GM18868 (cell line): ENCODE measurements around the gene PLXNA4.

Experiments used
- ATAC-seq: cut with Tn5 transposase; IDR thresholded peaks from one replicate; pipeline ENCODE4 v1.9.1; 2021; ENCODE audit warnings: mild to moderate bottlenecking, moderate library complexity; ENCODE audit not compliant: unreplicated experiment

The PLXNA4 gene

GRCh38 chr7:132446666-132447278, 129.5 kb downstream of the PLXNA4 start:
- no peak for ATAC-seq

GRCh38 chr7:132446260-132446659, 130.0 kb downstream of the PLXNA4 start:
- ATAC-seq, result no peak

- no peak for ATAC-seq
Measured at GRCh38 chr7:132443761-132444520, 132.3 kb downstream of the PLXNA4 start.

GRCh38 chr7:132441935-132442334, 134.3 kb downstream of the PLXNA4 start:
- ATAC-seq, result no peak

GRCh38 chr7:132440151-132440550, 136.1 kb downstream of the PLXNA4 start:
- ATAC-seq, result no peak

GRCh38 chr7:132438926-132439325, 137.3 kb downstream of the PLXNA4 start:
- no peak for ATAC-seq

GRCh38 chr7:132437730-132438129, 138.5 kb downstream of the PLXNA4 start:
- ATAC-seq, result no peak

- ATAC-seq, result no peak
Measured at GRCh38 chr7:132436121-132436520, 140.1 kb downstream of the PLXNA4 start.

GRCh38 chr7:132435016-132435990, 141.0 kb downstream of the PLXNA4 start:
- ATAC-seq, result no peak

- ATAC-seq, result no peak
Measured at GRCh38 chr7:132434041-132434440, 142.2 kb downstream of the PLXNA4 start.

- no peak for ATAC-seq
Measured at GRCh38 chr7:132433301-132433700, 143.0 kb downstream of the PLXNA4 start.

GRCh38 chr7:132430861-132431822, 145.1 kb downstream of the PLXNA4 start:
- ATAC-seq, result no peak

- no peak for ATAC-seq
Measured at GRCh38 chr7:132430041-132430855, 146.0 kb downstream of the PLXNA4 start.

GRCh38 chr7:132429181-132429580, 147.1 kb downstream of the PLXNA4 start:
- ATAC-seq, result no peak

- no peak for ATAC-seq
Measured at GRCh38 chr7:132428247-132428919, 147.9 kb downstream of the PLXNA4 start.

- no peak for ATAC-seq
Measured at GRCh38 chr7:132425942-132426341, 150.3 kb downstream of the PLXNA4 start.

- no peak for ATAC-seq
Measured at GRCh38 chr7:132424821-132425724, 151.2 kb downstream of the PLXNA4 start.

- ATAC-seq, result no peak
Measured at GRCh38 chr7:132424277-132424676, 152.0 kb downstream of the PLXNA4 start.
